Right cardiac atrium (tissue), 5 donors: ENCODE measurements around the gene NPAS1. TPM values are rescaled to one million over a fixed set of nuclear protein-coding genes. Genes with fewer than 3 reads are reported as not detected.

ENCODE experiments used
- ATAC-seq, 2 donors: fragments of 200-7000 bp; cut with Tn5 transposase; one replicate each; pipeline versions ENCODE4 v1.8.0 to v1.9.1; 2020; ENCODE audit warnings: moderate library complexity in 2 of 2, mild to moderate bottlenecking in 1 of 2
- DNase-seq, 3 donors: peaks; one replicate each; pipeline ENCODE4 v3.0.0-alpha.2; 2020
- H3K27ac ChIP-seq: one replicate; pipeline ENCODE4 v1.5.1; 2013; ENCODE audit warnings: mild to moderate bottlenecking, low read length, control low read depth, moderate library complexity
- H3K27me3 ChIP-seq: one replicate; pipeline ENCODE4 v1.6.1; 2013; ENCODE audit not compliant: control insufficient read depth, insufficient read depth
- H3K4me1 ChIP-seq: one replicate; pipeline ENCODE4 v1.6.1; 2013; ENCODE audit warnings: low read length; ENCODE audit not compliant: control insufficient read depth, insufficient read depth
- H3K4me3 ChIP-seq: one replicate; pipeline ENCODE4 v1.5.1; 2013; ENCODE audit warnings: low read length, control low read depth
- H3K9me3 ChIP-seq: one replicate; pipeline ENCODE4 v1.6.1; 2013; ENCODE audit warnings: low read length; ENCODE audit not compliant: control insufficient read depth
- WGBS: extraction: QIAGEN DNeasy Blood & Tissue Kit; methylation state at CpG from one replicate; pipeline ENCODE4 v1.1.7; 2013; 5-methylcytosine and 5-hydroxymethylcytosine counted together
- intact Hi-C, 4 donors: fragments of 100-400 bp; cut with DNase I; formaldehyde crosslinking; loops; one replicate each; pipeline versions ENCODE4 v1.11.0 to v1.14.0; 2022 to 2023
- long read RNA-seq, 4 donors: library from polyadenylated mRNA; unstranded; transcript quantifications; one replicate each; pipeline ENCODE4 v2.0.0, GENCODE V29; 2020 to 2021
- polyA plus RNA-seq: library from polyadenylated mRNA; stranded (reverse); fragments of 200-250 nt; gene quantifications from one replicate; pipeline ENCODE4 v1.2.3, GENCODE V29; 2013
- total RNA-seq, 4 donors: library from RNA; stranded (reverse); fragmentation: NEBNext Ultra II Directional; extraction: Animal tissue kit (Norgen Biotek cat#: 25700); gene quantifications; one replicate each; pipeline ENCODE4 v1.2.1, GENCODE V29; 2021
- donor health status: healthy with polysubstance abuse.
- donor health status: DM: no; HTN: yes; CAD: no.
- donor health status: DM: no; HTN: no; CAD: no.
- donor health status: DM: no; HTN: yes; CAD: no; lungs with severe emphysema.
- donor health status: DM: yes; HTN: yes; CAD: no.

NPAS1 gene
- total RNA-seq (under 1 TPM; 0.24 to 0.77 (median 0.39) TPM), polyA plus RNA-seq (0.91 TPM)
- long read RNA-seq, donor 1, partial matches to known transcripts = 0 of 2 reads
- long read RNA-seq, donor 1, other reads (novel, unspliced or antisense) = 2 of 2 reads
- long read RNA-seq, donor 2 = 0 reads
- long read RNA-seq, donor 3, partial matches to known transcripts = 0 of 3 reads
- long read RNA-seq, donor 3, other reads (novel, unspliced or antisense) = 3 of 3 reads
- long read RNA-seq, donor 4, partial matches to known transcripts = 0 of 1 reads
- long read RNA-seq, donor 4, other reads (novel, unspliced or antisense) = 0 of 1 reads

- no peak for DNase-seq
- WGBS = 2% methylated on average over 58 of the region's 58 CpGs
- intact Hi-C loops = no loop called here
- H3K27me3 ChIP-seq = no peaks in the 10 kb centered on the region
- no peaks in the 10 kb centered on the region for H3K9me3 ChIP-seq
- ATAC-seq = peak; percentile 26 to 34
- no peak within 1 kb of the TSS for H3K27ac ChIP-seq
- H3K4me1 ChIP-seq = peaks cover 3% of the 10 kb centered on the region
- peak within 1 kb of the TSS; percentile 34 for H3K4me3 ChIP-seq
Observed at GRCh38 chr19:47019431-47020041, at the start of gene NPAS1. TSS of gene NPAS1 (plus strand) at chr19:47019837. CDS start at chr19:47021048, 1,211 bp downstream.

- 59% methylated on average over 9 of the region's 9 CpGs for WGBS
- Histone ChIP-seq H3K27ac (peak overlapping the region; percentile 91), H3K27me3 (no peaks in the 10 kb centered on the region), H3K4me3 (no peak overlapping the region), H3K4me1 (peaks cover 24% of the 10 kb centered on the region), H3K9me3 (no peaks in the 10 kb centered on the region)
- DNase-seq (peak; percentile 48 to 84 (median 79)), ATAC-seq (peak; percentile 66 to 73)
- intact Hi-C loops = no loop called here
Observed at GRCh38 chr19:46970815-46971214, 48.8 kb upstream of the NPAS1 start.

- no peak overlapping the region for H3K4me3 ChIP-seq
- H3K4me1 ChIP-seq = peaks cover 30% of the 10 kb centered on the region
Observed at GRCh38 chr19:46972311-46972710, 47.3 kb upstream of the NPAS1 start.

GRCh38 chr19:46974181-46974580, 45.5 kb upstream of the NPAS1 start:
- ATAC-seq (no peak), DNase-seq (no peak)
- Histone ChIP-seq H3K4me3 (no peak overlapping the region), H3K9me3 (no peaks in the 10 kb centered on the region), H3K27me3 (no peaks in the 10 kb centered on the region), H3K4me1 (peaks cover 42% of the 10 kb centered on the region), H3K27ac (peak overlapping the region; percentile 49)
- intact Hi-C loops = no loop called here
- 95% methylated on average over 4 of the region's 4 CpGs for WGBS

More at GRCh38 chr19:46972311-46972710, 47.3 kb upstream of the NPAS1 start:
- peak; percentile 60 to 82 (median 68) for DNase-seq
- Histone ChIP-seq H3K27ac (peak overlapping the region; percentile 81), H3K27me3 (no peaks in the 10 kb centered on the region), H3K9me3 (no peaks in the 10 kb centered on the region)
- intact Hi-C loops = no loop called here
- ATAC-seq = no peak
- 43% methylated on average over 7 of the region's 7 CpGs for WGBS

GRCh38 chr19:46975011-46975924, 44.4 kb upstream of the NPAS1 start:
- peak in 1 of 3 donors; percentile 20 for DNase-seq
- no peaks in the 10 kb centered on the region for H3K27me3 ChIP-seq
- no peak for ATAC-seq
- intact Hi-C loops = no loop called here
- H3K9me3 ChIP-seq = no peaks in the 10 kb centered on the region
- H3K4me1 ChIP-seq = peaks cover 43% of the 10 kb centered on the region
- no peak overlapping the region for H3K4me3 ChIP-seq
- 50% methylated on average over 16 of the region's 16 CpGs for WGBS
- peak overlapping the region; percentile 81 for H3K27ac ChIP-seq

- 18% methylated on average over 18 of the region's 18 CpGs for WGBS
- Histone ChIP-seq H3K4me1 (peaks cover 42% of the 10 kb centered on the region), H3K27ac (peak overlapping the region; percentile 93), H3K9me3 (no peaks in the 10 kb centered on the region), H3K27me3 (no peaks in the 10 kb centered on the region), H3K4me3 (no peak overlapping the region)
- intact Hi-C loops = no loop called here
- ATAC-seq (peak; percentile 94 to 95), DNase-seq (peak; percentile 98 to 99 (median 99))
Observed at GRCh38 chr19:46975925-46976782, 43.5 kb upstream of the NPAS1 start.

- WGBS = 28% methylated on average over 8 of the region's 8 CpGs
- H3K4me1 ChIP-seq = peaks cover 47% of the 10 kb centered on the region
- no peaks in the 10 kb centered on the region for H3K27me3 ChIP-seq
- peak; percentile 75 to 86 (median 83) for DNase-seq
- no peak overlapping the region for H3K4me3 ChIP-seq
- intact Hi-C loops = no loop called here
- peak overlapping the region; percentile 93 for H3K27ac ChIP-seq
- H3K9me3 ChIP-seq = no peaks in the 10 kb centered on the region
- peak; percentile 67 to 77 for ATAC-seq
Observed at GRCh38 chr19:46976845-46977320, 42.8 kb upstream of the NPAS1 start.

- DNase-seq = no peak
Observed at GRCh38 chr19:46977548-46977947, 42.1 kb upstream of the NPAS1 start.

GRCh38 chr19:46978171-46978869, 41.3 kb upstream of the NPAS1 start:
- WGBS = 79% methylated on average over 5 of the region's 5 CpGs
- peaks cover 47% of the 10 kb centered on the region for H3K4me1 ChIP-seq
- H3K4me3 ChIP-seq = no peak overlapping the region
- H3K9me3 ChIP-seq = no peaks in the 10 kb centered on the region
- intact Hi-C loops = no loop called here
- H3K27me3 ChIP-seq = no peaks in the 10 kb centered on the region
- ATAC-seq (no peak), DNase-seq (peak in 1 of 3 donors; percentile 34)
- peak overlapping the region; percentile 93 for H3K27ac ChIP-seq

More at GRCh38 chr19:46977548-46977947, 42.1 kb upstream of the NPAS1 start:
- H3K4me1 ChIP-seq = peaks cover 48% of the 10 kb centered on the region
- no peaks in the 10 kb centered on the region for H3K27me3 ChIP-seq
- intact Hi-C loops = no loop called here
- peak overlapping the region; percentile 93 for H3K27ac ChIP-seq
- 46% methylated on average over 7 of the region's 7 CpGs for WGBS
- H3K4me3 ChIP-seq = no peak overlapping the region
- no peaks in the 10 kb centered on the region for H3K9me3 ChIP-seq
- no peak for ATAC-seq
